ENCODE measurements around the gene ADGRF1. TPM values are rescaled to one million over a fixed set of nuclear protein-coding genes. Genes with fewer than 3 reads are reported as not detected.

Gene ADGRF1
- total RNA-seq, 1 donor, result not detected

GRCh38 chr6:46990031-46990644 lies 52.0 kb downstream of the ADGRF1 start:
- DNase-seq (ENCODE audit: low read depth), result peak; percentile 25
- no peak overlapping the region for H3K4me3 ChIP-seq (ENCODE audit: low read depth, low read length)
- TF ChIP-seq CTCF (IDR thresholded peaks at IDR 0.05; ENCODE audit: insufficient read depth, low read length), result no peak

- DNase-seq (ENCODE audit: low read depth), result peak; percentile 63
- TF ChIP-seq CTCF (IDR thresholded peaks at IDR 0.05; ENCODE audit: insufficient read depth, low read length), result no peak
Observed at GRCh38 chr6:46989398-46989797, 52.7 kb downstream of the ADGRF1 start.

GRCh38 chr6:46985943-46986342 lies 56.2 kb downstream of the ADGRF1 start:
- TF ChIP-seq CTCF (IDR thresholded peaks at IDR 0.05; ENCODE audit: insufficient read depth, low read length), result no peak
- peak; percentile 27 for DNase-seq (ENCODE audit: low read depth)

More at GRCh38 chr6:46989398-46989797, 52.7 kb downstream of the ADGRF1 start:
- no peak overlapping the region for H3K4me3 ChIP-seq (ENCODE audit: low read depth, low read length)

GRCh38 chr6:46983007-46983411 lies 59.1 kb downstream of the ADGRF1 start:
- H3K4me3 ChIP-seq (ENCODE audit: low read depth, low read length), result no peak overlapping the region
- no peak for DNase-seq (ENCODE audit: low read depth)
- TF ChIP-seq CTCF (IDR thresholded peaks at IDR 0.05; ENCODE audit: insufficient read depth, low read length), result no peak

More at GRCh38 chr6:46985943-46986342, 56.2 kb downstream of the ADGRF1 start:
- H3K4me3 ChIP-seq (ENCODE audit: low read depth, low read length), result no peak overlapping the region

GRCh38 chr6:46979206-46979605 lies 62.9 kb downstream of the ADGRF1 start:
- no peak overlapping the region for H3K4me3 ChIP-seq (ENCODE audit: low read depth, low read length)
- TF ChIP-seq CTCF (IDR thresholded peaks at IDR 0.05; ENCODE audit: insufficient read depth, low read length), result no peak
- no peak for DNase-seq (ENCODE audit: low read depth)

- DNase-seq (ENCODE audit: low read depth), result no peak
- H3K4me3 ChIP-seq (ENCODE audit: low read depth, low read length), result no peak overlapping the region
- TF ChIP-seq CTCF (IDR thresholded peaks at IDR 0.05; ENCODE audit: insufficient read depth, low read length), result no peak
Observed at GRCh38 chr6:46974786-46975185, 67.3 kb downstream of the ADGRF1 start.

GRCh38 chr6:46973029-46973428 lies 69.1 kb downstream of the ADGRF1 start:
- no peak overlapping the region for H3K4me3 ChIP-seq (ENCODE audit: low read depth, low read length)
- no peak for DNase-seq (ENCODE audit: low read depth)
- no peak for TF ChIP-seq CTCF (IDR thresholded peaks at IDR 0.05; ENCODE audit: insufficient read depth, low read length)
